GM18511 (cell line): Measurements from ENCODE around the gene ZNF440.
"Not testable (repeated sequence)": the region's sequence is repeated elsewhere in the genome, so short reads cannot be mapped to it uniquely, and the experiment has no call there.

Source experiments
- ATAC-seq: cut with Tn5 transposase; IDR thresholded peaks from one replicate; pipeline ENCODE4 v1.9.1; 2021; ENCODE audit warnings: mild to moderate bottlenecking, moderate library complexity; ENCODE audit not compliant: unreplicated experiment

Gene ZNF440

GRCh38 chr19:11821474-11822109 is 7.5 kb downstream of the ZNF440 start:
- ATAC-seq, result no peak

GRCh38 chr19:11828957-11829876 is 15.1 kb downstream of the ZNF440 start:
- ATAC-seq, result not testable (repeated sequence)

GRCh38 chr19:11832253-11832912 is 18.3 kb downstream of the ZNF440 start:
- ATAC-seq, result no peak

GRCh38 chr19:11833541-11833940 is 19.5 kb downstream of the ZNF440 start:
- no peak for ATAC-seq

- ATAC-seq, result not testable (repeated sequence)
Measured at GRCh38 chr19:11835626-11836066, 21.6 kb downstream of the ZNF440 start.

- no peak for ATAC-seq
Measured at GRCh38 chr19:11843722-11844121, 29.6 kb downstream of the ZNF440 start.

- not testable (repeated sequence) for ATAC-seq
Measured at GRCh38 chr19:11847615-11848014, 33.5 kb downstream of the ZNF440 start.

- ATAC-seq, result no peak
Measured at GRCh38 chr19:11848200-11848593, 34.1 kb downstream of the ZNF440 start.

- ATAC-seq, result no peak
Measured at GRCh38 chr19:11848594-11849469, 34.8 kb downstream of the ZNF440 start, which contains the start of gene ZNF439. ZNF439 (plus strand) TSS chr19:11848726; CDS start chr19:11848868, 142 bp downstream.

GRCh38 chr19:11850289-11850688 is 36.2 kb downstream of the ZNF440 start:
- not testable (repeated sequence) for ATAC-seq

- no peak for ATAC-seq
Measured at GRCh38 chr19:11853358-11853757, 39.3 kb downstream of the ZNF440 start.

GRCh38 chr19:11856596-11857250 is 42.6 kb downstream of the ZNF440 start:
- no peak for ATAC-seq

- no peak for ATAC-seq
Measured at GRCh38 chr19:11860721-11861120, 46.6 kb downstream of the ZNF440 start.

GRCh38 chr19:11861301-11861700 is 47.2 kb downstream of the ZNF440 start:
- ATAC-seq, result no peak

GRCh38 chr19:11867766-11868165 is 53.7 kb downstream of the ZNF440 start:
- not testable (repeated sequence) for ATAC-seq

- no peak for ATAC-seq
Measured at GRCh38 chr19:11868188-11868587, 54.1 kb downstream of the ZNF440 start.

GRCh38 chr19:11872624-11873023 is 58.6 kb downstream of the ZNF440 start:
- no peak for ATAC-seq

- no peak for ATAC-seq
Measured at GRCh38 chr19:11873762-11874161, 59.7 kb downstream of the ZNF440 start.

- ATAC-seq, result not testable (repeated sequence)
Measured at GRCh38 chr19:11879687-11880266, 65.7 kb downstream of the ZNF440 start.
